Measurements from ENCODE around the gene DMKN. TPM values are rescaled to one million over a fixed set of nuclear protein-coding genes. Genes with fewer than 3 reads are reported as not detected.

The DMKN gene
- total RNA-seq, 2 donors from 2014 or later: 430 to 451 TPM

- no peak overlapping the region for H3K27ac Mint-ChIP-seq
- peaks cover 59% of the 10 kb centered on the region for H3K36me3 Mint-ChIP-seq (ENCODE audit: low read depth)
Observed at GRCh38 chr19:35497406-35497805, 16.0 kb downstream of the DMKN start.

GRCh38 chr19:35495107-35496064 is 18.1 kb downstream of the DMKN start:
- no peaks in the 10 kb centered on the region for H3K27me3 ChIP-seq (ENCODE audit: control insufficient read depth, insufficient read depth, low read length, poor library complexity, severe bottlenecking)
- Mint-ChIP-seq H3K4me3 (no peak overlapping the region), H3K4me1 (peaks cover 8% of the 10 kb centered on the region), H3K9me3 (no peaks in the 10 kb centered on the region), H3K27me3 (ENCODE audit: insufficient read depth) (peaks cover 7% of the 10 kb centered on the region), H3K27ac (peak overlapping the region; percentile 52), H3K36me3 (ENCODE audit: low read depth) (peaks cover 40% of the 10 kb centered on the region)
- peak; percentile 89 for DNase-seq
- no peaks in the 10 kb centered on the region for H3K9me3 ChIP-seq (ENCODE audit: control insufficient read depth, low read length)
- no peak overlapping the region for H3K9ac ChIP-seq (ENCODE audit: extremely low read depth, low read length, poor library complexity, severe bottlenecking)
- 33 to 42% methylated on average over 17 to 30 of the region's 30 CpGs for WGBS, 2 experiments (ENCODE audit: insufficient coverage in 1 of 2, insufficient read length in 1 of 2)
- peak; percentile 97 for TF ChIP-seq CTCF (conservative IDR thresholded peaks at IDR 0.05)
- no peak overlapping the region for H3K27ac ChIP-seq (ENCODE audit: low read depth, low read length)
- H3K36me3 ChIP-seq (ENCODE audit: control insufficient read depth, insufficient read depth, low read length): peaks cover 36% of the 10 kb centered on the region
- no peak overlapping the region for H3K4me3 ChIP-seq (ENCODE audit: low read length)
- no peaks in the 10 kb centered on the region for H3K4me1 ChIP-seq (ENCODE audit: control insufficient read depth, insufficient read depth, low read length)

More at GRCh38 chr19:35497406-35497805, 16.0 kb downstream of the DMKN start:
- Mint-ChIP-seq H3K27me3 (ENCODE audit: insufficient read depth) (no peaks in the 10 kb centered on the region), H3K4me1 (peaks cover 12% of the 10 kb centered on the region), H3K4me3 (no peak overlapping the region), H3K9me3 (no peaks in the 10 kb centered on the region)
- Histone ChIP-seq H3K9ac (ENCODE audit: extremely low read depth, low read length, poor library complexity, severe bottlenecking) (no peak overlapping the region), H3K4me1 (ENCODE audit: control insufficient read depth, insufficient read depth, low read length) (no peaks in the 10 kb centered on the region), H3K27ac (ENCODE audit: low read depth, low read length) (no peak overlapping the region), H3K9me3 (ENCODE audit: control insufficient read depth, low read length) (no peaks in the 10 kb centered on the region), H3K4me3 (ENCODE audit: low read length) (no peak overlapping the region), H3K27me3 (ENCODE audit: control insufficient read depth, insufficient read depth, low read length, poor library complexity, severe bottlenecking) (no peaks in the 10 kb centered on the region), H3K36me3 (ENCODE audit: control insufficient read depth, insufficient read depth, low read length) (peaks cover 56% of the 10 kb centered on the region)
- TF ChIP-seq CTCF (conservative IDR thresholded peaks at IDR 0.05): peak; percentile 30
- WGBS, 2 experiments (ENCODE audit: insufficient coverage in 1 of 2, insufficient read length in 1 of 2): 91 to 94% methylated on average over 12 to 14 of the region's 14 CpGs
- DNase-seq: no peak

- Mint-ChIP-seq H3K4me3 (no peak overlapping the region), H3K27ac (no peak overlapping the region)
Observed at GRCh38 chr19:35493971-35494370, 19.5 kb downstream of the DMKN start.

More at GRCh38 chr19:35493971-35494370, 19.5 kb downstream of the DMKN start:
- H3K27me3 ChIP-seq (ENCODE audit: control insufficient read depth, insufficient read depth, low read length, poor library complexity, severe bottlenecking): no peaks in the 10 kb centered on the region
- H3K27me3 Mint-ChIP-seq (ENCODE audit: insufficient read depth): peaks cover 7% of the 10 kb centered on the region
- H3K36me3 ChIP-seq (ENCODE audit: control insufficient read depth, insufficient read depth, low read length): peaks cover 22% of the 10 kb centered on the region
- H3K4me3 ChIP-seq (ENCODE audit: low read length): no peak overlapping the region
- DNase-seq: no peak
- no peaks in the 10 kb centered on the region for H3K4me1 ChIP-seq (ENCODE audit: control insufficient read depth, insufficient read depth, low read length)
- H3K4me1 Mint-ChIP-seq: peaks cover 10% of the 10 kb centered on the region
- H3K9ac ChIP-seq (ENCODE audit: extremely low read depth, low read length, poor library complexity, severe bottlenecking): no peak overlapping the region
- H3K36me3 Mint-ChIP-seq (ENCODE audit: low read depth): peaks cover 26% of the 10 kb centered on the region
- WGBS, 2 experiments (ENCODE audit: insufficient coverage in 1 of 2, insufficient read length in 1 of 2): 96% methylated on average over 9 of the region's 9 CpGs; no CpG with 5 or more reads in 1 of the 2 experiments
- H3K27ac ChIP-seq (ENCODE audit: low read depth, low read length): no peak overlapping the region
- no peaks in the 10 kb centered on the region for H3K9me3 ChIP-seq (ENCODE audit: control insufficient read depth, low read length)
- no peak for TF ChIP-seq CTCF (conservative IDR thresholded peaks at IDR 0.05)
- H3K9me3 Mint-ChIP-seq: no peaks in the 10 kb centered on the region

Data from endodermal cell (in vitro differentiated cells).